ENCODE data around the gene RASL10A.
A peak's percentile ranks its signal among the peaks of the same experiment; 100 is the strongest.

The RASL10A gene

DNA sequence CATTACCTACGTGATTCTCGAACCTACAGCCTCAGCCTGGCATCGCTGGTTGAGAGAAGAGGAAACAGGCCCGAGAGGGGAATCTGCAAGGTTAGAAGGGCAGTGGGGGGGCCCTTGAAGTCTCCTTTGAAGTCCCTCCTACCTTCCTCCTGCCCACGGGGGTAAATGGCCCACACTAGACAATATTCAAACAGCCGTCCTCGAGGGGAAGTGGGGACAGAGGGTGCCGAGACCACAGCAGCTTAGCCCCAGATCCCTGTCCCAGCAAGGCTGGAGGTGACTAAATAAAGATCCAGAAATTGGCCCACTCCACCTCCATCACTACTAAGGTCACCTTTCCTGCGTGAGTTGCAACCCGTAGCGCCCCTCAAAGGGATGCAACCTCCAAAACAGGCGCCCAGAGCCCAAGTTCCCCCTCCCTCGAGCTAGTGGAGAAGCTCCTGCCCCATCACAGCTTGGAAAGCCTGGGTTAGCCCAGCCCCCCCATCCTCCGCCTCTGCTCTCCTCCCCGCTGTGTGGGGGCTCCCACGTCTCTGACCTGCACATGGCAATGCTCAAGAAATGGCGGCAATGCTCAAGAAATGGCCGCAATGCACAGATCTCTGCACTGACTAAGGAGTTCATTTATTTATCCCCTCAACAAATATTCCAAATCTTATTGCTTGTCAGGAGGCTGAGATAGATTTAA is 788 bp upstream of the RASL10A start:
- DNase-seq: no peak

DNA sequence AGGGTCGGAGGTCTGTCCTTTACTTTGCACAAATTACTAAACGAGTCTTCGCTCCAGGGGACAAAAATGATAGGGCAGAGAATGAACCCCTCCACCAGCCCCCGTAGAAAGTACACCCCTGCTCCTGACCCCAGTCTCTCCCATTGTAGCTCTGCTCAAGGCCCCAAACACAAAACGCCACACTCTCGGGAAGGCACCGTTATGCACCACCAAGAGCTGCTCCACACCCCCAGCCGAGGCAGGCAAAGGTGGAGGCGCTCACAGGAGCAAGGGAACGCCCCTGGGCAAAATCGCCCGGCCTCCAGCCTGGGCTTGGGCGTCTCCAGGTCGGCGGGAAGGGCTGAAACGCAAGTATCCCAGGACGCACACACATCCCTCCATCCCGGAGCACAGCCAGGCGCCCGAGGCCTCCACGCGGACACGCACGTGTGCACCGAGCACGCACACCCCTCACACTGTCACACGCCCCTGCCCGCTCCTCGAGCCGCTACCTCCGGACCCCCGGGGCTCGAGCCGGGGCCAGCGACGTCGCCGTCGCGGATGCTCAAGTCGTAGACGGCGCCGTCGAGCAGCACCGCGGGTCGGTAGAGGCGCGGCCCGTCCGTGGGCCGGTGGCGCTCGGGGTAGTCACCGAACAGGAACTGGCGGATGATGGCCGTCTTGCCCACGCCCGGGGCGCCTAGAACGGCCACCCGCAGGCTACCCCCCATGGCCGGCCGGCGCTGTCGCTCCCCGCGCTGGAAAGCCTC is 786 bp downstream of the RASL10A start:
- peak; percentile 19 for DNase-seq

DNA sequence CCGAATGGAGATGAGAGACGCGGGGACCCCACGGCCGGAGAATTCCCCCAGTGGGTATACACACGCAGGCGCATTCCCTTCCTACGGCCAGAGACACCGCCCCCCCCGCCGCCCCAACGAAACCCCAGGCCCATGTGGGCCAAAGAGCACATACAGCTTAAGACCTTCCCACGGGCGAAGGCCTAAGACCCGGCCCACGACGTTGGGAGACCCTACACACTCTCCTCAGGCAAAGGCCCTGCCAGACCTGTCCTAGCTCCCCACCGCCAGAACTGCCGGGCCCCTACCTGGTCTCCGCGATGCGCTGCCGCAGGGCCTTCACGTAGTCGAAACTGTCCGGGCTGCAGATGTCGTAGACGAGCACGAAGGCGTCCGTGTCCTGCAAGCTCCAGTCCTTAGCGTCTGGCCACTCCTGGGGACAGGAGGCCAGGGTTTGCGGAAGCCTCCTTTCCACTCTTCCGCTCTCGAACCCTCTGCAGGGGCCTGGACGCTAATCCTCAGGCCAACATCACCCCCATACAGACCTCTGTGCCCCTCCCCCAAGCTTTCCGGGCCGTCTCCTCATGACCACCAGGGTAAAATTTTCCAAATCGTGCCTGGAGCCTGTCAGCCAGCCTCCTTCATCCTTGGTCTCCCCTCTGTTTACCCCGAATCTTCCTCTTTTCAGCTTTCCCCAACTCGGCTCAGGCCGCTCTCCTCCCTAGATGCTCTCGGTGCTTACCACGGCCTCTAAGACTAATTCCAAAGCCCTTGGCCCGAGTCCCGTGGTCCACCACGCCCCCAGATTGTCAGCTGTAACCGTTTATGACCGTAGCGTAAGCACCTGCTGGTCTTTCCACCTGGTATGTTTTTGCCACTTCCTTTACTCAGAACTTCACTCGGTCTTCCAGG is 1.7 kb downstream of the RASL10A start:
- peak; percentile 53 for DNase-seq

DNA sequence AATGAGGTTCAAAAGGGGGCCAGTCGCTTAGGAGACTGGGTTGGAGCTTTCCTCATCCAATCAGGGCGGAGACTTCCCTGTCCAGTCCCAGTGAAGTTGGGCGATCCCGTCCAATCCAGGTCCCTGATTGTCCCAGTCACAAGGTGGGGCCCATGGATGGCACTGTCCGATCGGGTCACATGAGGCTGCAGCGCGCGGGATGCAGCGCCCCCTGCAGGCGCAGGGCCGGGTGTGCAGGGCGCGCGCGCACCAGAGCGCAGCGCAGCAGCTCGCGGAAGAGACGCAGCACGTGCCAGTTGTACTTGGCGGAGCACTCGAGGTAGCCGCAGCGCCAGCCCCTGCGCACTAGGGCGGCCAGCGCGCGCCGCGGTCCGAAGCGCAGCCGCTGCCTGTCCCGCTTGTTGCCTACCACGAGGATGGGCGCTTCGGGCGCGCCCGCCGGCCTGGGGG is 2.3 kb downstream of the RASL10A start:
- DNase-seq: no peak

DNA sequence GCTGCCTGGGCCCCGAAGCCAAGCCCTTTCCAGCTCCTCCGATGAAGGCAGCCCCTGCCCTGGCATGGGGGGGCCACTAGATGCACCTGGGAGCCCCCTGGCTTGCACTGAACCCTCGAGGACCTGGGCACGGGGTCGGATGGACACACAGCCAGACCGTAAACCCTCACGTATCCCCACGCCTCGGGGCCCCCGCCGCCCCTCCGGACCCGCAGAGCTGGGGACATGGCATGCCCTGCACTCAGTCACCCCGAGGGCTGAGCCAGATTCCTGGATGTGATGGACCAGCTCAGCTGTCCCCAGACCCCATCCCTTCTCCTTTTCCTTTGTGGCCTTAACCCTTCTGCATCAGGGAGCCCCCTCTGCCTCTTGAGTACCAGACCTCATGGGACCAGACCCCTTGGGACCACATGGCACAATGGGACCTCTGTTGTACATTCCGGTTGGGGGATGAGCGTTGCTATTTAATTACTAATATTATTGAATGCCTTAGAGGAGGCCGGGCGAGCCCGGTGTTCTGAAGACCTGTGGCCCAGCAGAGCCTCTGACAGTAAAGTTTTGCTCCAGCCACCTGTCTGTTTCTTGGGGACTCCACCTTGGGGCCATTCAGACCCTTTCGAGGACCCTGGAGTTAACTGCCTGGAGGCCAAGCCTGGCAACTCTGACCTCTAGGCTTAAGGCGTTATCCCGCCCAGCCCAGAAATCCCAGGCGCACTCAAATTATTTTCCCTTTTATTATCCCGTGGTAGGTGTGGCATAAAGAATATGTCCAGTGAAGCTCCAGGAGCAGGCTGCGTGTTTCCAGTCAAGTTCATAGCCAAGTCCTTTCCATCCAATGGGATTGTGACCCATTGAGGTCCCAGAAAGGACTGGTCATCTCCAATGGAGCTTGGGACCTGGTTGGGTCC is 3.0 kb downstream of the RASL10A start:
- no peak for DNase-seq

DNA sequence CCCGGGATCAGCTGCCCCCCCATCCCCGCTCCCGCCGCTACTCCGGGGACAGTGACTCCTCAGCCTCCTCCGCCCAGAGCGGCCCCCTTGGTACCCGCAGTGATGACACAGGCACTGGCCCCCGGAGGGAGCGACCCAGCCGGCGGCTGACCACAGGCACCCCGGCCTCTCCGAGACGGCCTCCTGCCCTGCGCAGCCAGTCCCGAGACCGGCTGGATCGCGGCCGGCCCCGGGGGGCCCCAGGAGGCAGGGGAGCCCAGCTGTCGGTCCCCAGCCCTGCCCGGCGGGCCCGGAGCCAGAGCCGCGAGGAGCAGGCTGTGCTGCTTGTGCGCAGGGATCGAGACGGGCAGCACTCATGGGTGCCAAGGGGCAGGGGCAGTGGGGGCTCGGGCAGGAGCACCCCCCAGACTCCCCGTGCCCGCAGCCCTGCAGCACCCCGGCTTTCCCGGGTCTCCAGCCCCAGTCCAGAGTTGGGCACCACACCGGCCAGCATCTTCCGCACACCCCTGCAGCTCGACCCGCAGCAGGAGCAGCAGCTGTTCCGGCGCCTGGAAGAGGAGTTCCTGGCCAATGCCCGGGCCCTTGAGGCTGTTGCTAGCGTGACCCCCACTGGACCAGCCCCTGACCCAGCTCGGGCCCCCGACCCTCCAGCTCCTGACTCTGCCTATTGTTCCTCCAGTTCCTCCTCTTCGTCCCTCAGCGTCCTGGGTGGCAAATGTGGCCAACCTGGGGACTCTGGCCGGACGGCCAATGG is 3.9 kb downstream of the RASL10A start:
- no peak for DNase-seq

DNA sequence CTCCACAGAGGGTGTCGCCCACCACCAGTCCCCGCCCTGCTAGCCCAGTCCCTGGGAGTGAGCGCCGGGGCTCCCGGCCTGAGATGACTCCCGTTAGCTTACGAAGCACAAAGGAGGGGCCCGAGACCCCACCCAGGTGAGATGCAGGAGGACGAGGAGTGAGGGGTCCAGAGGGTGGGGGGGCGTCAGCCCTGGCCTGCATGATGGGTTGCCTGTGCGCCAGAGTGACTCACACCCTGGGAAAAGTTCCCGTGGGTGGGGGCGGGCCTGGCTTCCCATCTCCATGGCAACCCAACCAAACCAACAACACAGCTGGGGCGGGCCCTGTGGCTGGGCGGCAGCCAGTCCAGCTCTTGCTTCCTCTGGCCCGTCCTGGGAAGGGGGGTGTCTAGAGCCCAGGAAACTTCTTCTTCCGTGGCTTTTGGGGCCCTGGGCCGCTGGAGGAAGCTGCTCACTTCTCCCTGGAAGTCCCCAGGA is 4.6 kb downstream of the RASL10A start:
- DNase-seq: peak; percentile 66

DNA sequence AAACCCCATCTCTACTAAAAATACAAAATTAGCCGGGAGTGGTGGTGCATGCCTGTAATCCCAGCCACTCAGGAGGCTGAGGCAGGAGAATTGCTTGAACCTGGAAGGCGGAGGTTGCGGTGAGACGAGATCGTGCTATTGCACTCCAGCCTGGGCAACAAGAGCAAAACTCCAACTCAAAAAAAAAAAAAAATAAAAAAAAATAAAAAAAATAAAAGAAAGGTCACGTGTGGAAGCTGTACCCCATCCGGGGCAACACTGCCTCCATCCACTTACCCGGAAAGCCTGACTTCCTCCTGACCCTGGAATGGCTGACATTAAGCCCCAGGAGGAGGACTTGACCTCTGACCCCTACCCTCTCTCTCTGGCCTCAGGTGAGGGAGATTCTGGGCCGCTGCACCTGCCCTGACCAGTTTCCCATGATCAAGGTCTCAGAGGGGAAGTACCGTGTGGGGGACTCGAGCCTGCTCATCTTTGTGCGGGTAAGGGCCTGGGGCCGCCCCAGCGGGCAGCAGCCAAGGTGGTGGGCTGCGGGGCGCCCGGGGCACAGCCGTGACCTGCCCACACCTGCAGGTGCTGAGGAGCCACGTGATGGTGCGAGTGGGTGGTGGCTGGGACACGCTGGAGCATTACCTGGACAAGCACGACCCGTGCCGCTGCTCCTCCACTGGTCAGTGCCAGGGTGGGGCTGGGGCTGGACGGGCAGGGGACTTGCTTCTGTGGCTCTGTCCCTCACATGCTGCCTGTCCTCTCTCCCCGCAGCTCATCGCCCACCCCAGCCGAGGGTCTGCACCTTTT is 5.2 kb downstream of the RASL10A start:
- no peak for DNase-seq

DNA sequence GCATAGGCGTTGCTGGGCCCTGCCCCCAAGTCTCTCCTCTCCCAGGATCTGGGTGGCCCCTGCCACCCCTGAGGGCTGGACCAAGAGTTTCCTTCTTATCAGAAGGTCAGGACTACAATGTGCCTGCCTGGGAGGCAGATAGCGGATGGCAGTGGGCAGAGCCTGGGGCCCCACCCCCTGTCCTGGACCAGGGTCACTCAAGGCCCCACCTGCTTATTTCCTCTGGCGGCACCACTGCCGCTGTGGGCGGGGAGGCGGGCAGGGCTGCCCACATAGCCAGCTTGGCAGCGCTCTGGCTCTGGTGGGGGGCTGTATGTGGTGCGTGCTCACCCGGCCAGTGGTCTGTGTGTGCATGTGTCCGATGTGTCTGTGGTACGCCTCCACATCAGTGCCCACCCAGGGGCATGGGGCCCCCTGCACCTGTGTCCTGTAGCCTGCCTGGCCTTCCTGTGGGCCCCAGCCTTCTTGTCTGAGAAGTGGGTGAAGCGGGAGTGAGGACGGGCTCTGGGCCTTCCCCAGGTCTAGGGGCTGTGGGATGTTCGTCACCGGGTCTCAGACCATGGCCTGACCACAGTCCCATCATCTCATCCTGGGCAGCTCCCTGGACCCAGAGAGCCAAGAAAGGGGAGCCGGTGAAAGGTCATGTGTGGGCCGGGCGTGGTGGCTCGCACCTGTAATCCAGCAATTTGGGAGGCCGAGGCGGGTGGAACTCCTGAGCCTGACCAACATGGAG is 6.0 kb downstream of the RASL10A start:
- no peak for DNase-seq

DNA sequence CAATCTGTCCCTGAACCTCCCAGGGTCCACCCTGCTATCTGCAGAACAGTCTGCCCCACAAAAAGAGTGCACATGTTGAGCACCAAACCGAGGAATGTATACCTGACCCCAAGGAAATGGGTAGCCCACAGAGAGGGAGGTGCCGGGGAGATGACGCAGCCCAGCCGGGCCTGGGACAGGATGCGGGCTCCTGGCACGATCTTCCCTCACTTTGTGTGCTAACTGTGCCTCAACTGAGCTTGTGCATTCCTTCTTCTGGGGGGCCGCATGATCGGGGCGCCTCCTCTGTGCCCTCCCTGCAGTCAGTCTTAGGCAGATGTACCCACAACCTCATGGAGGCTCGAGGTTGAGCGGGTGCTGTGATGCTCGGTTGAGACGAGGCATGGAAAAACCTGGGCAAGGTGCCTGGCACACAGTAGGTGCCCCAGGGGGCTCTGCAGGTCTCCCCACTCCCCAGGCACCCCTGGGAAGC is 6.7 kb downstream of the RASL10A start:
- no peak for DNase-seq

DNA sequence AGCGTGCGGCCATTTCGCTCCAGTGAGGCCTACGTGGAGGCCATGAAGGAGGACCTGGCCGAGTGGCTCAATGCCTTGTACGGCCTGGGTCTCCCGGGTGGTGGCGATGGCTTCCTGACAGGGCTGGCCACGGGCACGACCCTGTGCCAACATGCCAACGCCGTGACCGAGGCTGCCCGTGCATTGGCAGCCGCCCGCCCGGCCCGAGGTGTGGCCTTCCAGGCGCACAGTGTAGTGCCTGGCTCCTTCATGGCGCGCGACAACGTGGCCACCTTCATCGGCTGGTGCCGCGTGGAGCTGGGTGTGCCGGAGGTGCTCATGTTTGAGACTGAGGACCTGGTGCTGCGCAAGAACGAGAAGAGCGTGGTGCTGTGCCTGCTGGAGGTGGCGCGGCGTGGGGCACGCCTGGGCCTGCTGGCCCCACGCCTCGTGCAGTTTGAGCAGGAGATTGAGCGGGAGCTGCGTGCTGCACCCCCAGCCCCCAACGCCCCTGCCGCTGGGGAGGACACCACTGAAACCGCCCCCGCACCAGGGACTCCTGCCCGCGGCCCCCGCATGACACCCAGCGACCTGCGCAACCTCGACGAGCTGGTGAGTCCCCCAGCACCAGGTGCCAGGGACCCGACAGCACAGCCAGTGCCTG is 7.2 kb downstream of the RASL10A start:
- no peak for DNase-seq

DNA sequence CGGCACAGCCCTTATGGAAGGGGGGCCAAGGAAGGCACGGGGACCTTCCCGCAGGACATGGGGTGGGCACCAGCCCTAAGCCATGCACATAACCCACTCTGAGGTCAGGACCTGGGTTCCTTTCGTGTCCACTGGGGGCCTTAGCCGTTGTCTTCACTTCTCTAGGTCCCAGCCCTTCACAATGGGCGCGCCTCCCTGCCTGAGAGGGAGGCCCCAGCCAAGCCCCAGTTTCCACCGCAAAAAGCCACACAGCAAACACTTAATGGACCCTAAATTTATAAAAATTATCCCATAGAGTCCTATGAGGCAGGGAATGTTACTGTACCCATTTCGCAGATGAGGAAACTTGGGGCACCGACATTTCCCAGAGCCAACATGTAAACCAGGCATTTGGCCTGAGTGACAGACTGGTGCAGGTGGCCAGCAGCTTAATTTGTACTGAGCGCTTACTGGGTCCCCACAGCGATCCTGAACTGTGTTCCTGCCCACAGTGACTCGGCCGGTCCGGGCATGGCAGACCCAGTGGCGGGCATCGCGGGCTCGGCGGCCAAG is 7.8 kb downstream of the RASL10A start:
- DNase-seq: no peak

DNA sequence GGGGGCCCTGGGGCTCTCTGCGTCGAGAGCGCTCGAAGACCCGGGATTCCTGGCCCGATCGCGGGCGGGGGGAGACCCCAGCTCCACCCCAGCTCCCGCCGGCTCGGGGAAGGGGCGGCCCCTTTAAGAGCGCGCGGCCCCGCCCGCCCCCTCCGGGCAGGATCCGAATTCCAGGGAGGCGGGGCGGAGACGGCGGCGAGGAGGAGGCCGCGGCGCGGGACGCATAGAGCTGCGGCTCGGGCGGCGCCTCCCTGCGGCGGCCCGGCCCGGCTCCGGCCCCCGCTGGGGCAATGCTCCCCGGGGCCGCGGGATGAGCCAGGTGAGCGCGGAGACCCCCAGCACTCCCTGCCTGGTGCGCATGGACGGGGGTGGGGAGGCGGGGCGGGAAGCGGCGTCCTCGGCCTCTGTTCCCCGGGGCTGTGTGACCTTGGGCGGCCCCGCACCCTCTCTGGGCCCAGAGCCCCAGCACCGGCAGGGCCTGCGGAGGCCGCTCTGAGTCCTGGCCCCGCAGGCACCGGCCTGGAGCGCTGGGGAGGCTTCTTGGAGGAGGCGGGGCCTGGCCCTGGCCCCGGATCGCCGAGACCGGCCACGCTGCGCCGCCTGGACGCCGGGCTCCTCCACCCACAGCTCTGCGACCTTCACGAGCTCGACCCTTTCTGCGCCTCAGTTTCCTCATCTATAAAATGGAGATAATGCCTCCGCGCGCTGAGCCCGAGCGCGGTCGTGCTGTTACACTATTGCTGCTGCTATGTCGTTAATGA is 8.5 kb downstream of the RASL10A start:
- peak; percentile 69 for DNase-seq

DNA sequence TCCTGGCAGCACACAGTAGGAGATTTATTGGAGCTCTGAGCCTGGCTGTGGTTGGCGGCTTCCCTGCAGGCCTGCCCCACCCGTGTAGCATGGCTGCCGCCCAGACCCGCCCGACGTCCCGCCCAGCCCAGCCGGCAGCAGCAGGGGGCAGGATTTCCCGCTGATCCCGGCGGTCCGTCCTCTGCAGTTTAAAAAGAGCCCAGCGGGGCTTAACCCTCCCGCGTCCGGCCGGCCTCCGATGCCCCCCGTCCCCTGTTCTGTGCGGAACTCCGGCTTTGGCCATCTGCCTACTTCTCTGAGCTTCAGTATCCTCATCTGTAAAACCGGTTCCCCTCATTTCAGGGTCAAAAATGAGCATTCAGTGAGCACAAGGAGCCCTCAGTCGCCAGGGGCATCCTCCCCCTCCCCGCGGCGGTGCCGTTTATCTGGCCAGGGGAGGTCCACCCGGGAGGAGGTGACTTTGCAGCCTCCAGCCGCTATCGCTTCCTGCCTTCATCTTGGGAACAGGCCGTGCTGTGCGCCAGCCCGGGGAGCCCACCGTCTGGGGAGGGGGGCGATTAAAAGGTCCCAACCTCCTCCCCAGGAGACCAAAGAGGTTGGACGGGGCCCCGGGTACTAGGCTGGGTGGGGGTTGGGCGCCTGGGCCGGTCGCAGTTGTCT is 9.2 kb downstream of the RASL10A start, which contains the start of gene GAS2L1:
GAS2L1 (plus strand) TSS at position 476 of the 660 bp plus-strand sequence. CDS start 1,456 bp downstream, outside the sequence.
- DNase-seq: peak; percentile 71

DNA sequence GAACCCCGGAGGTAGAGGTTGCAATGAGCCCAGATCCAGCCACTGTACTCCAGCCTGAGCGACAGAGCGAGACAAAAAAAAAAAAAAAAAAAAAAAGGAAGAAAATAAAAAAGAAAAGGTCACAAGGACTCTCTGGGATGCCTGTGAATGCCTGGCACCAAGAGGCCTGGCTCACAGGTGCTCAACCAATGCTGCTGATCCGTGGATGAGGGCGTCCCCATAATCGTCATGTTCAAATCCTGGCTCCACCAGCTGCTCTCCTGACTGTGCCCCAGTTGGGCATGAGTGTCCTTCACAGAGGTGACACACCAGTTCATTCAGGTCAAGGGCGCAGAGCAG is 9.7 kb downstream of the RASL10A start:
- no peak for DNase-seq

DNA sequence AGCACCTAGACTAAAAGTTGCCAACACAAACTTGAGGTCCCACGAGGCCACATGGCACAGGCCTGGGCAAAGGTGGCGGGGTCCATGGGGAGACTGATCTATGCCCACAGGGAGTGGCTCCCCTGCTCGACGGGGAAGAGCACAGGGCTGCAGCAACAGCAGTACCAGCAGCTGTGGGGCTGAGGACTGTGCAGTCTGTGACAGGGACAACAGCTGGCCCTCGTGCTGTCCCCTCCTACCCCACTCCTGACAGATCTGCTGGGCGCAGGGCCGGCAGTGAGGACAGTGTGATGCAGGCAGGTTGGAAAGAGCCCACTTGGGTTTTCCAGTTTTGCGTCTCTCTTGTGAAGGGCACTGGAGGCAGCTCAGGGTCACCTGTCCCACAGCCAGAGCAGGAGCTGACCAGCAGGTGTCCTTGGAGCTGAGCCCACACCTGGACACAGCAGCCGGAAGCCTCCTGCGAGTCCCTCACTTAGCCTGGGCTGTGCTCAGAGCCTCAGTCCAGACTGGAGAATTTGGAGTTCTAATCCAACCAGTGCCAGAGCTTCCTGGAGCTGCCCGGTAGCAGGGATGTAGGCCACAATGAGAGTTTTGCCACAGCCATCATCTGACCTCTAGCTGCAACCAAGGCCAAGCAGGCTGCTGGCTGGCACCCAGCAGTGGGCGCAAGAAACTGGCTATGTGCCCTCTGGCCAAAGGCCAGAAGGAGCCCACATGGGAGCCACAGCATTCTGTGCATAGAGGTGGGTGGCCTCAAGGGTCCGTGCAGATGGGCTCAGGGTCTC is 12.6 kb downstream of the RASL10A start:
- no peak for DNase-seq

DNA sequence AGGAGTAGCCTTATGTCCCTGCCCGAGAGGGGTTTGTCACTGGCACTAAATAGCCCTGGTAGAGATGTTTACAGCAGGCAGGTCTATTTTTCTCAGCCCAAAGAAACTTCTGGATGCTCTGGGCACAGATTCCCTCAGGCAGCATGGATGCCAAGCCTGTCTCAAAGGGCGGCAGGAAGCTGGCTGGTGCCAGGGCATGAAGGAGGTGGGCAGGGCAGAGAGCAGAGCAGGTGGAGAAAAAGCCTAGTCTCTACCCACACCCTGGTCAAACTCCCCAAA is 13.2 kb downstream of the RASL10A start:
- DNase-seq: no peak
